GM12872 (cell line): ENCODE data around the gene EPB41L4A.

Experiments used
- TF ChIP-seq, protein P1 (sequence below): IDR thresholded peaks from 3 replicates; pipeline ENCODE4 v1.5.1; 2011; ENCODE audit warnings: low read depth, mild to moderate bottlenecking, low read length, moderate library complexity; ENCODE audit not compliant: insufficient read depth

The EPB41L4A gene

GRCh38 chr5:112407666-112408065 lies 11.4 kb downstream of the EPB41L4A start:
- TF ChIP-seq, protein P1, sequence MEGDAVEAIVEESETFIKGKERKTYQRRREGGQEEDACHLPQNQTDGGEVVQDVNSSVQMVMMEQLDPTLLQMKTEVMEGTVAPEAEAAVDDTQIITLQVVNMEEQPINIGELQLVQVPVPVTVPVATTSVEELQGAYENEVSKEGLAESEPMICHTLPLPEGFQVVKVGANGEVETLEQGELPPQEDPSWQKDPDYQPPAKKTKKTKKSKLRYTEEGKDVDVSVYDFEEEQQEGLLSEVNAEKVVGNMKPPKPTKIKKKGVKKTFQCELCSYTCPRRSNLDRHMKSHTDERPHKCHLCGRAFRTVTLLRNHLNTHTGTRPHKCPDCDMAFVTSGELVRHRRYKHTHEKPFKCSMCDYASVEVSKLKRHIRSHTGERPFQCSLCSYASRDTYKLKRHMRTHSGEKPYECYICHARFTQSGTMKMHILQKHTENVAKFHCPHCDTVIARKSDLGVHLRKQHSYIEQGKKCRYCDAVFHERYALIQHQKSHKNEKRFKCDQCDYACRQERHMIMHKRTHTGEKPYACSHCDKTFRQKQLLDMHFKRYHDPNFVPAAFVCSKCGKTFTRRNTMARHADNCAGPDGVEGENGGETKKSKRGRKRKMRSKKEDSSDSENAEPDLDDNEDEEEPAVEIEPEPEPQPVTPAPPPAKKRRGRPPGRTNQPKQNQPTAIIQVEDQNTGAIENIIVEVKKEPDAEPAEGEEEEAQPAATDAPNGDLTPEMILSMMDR: no peak

GRCh38 chr5:112407240-112407639 lies 11.8 kb downstream of the EPB41L4A start:
- TF ChIP-seq, protein P1: no peak

DNA sequence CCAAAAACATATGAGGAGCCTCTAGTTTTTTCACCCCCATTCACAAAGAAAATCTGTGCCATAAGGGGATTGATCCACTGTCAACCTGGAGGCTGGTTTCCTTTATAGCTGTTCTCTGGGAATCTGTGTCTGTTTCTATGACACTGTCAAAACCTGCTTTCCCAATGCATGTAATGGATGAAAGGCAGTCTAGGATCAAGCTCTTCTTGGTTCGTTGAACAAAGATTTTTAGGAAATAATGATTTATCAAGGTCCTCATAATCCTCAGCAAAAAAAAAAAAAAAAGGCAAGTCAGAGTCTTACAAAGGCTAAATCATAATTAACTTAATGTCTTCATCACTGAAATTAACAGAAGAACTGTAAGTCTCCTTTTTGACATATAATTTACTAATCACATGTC lies 16.0 kb downstream of the EPB41L4A start:
- TF ChIP-seq, protein P1: no peak

GRCh38 chr5:112401924-112402323 lies 17.2 kb downstream of the EPB41L4A start:
- TF ChIP-seq, protein P1: no peak

DNA sequence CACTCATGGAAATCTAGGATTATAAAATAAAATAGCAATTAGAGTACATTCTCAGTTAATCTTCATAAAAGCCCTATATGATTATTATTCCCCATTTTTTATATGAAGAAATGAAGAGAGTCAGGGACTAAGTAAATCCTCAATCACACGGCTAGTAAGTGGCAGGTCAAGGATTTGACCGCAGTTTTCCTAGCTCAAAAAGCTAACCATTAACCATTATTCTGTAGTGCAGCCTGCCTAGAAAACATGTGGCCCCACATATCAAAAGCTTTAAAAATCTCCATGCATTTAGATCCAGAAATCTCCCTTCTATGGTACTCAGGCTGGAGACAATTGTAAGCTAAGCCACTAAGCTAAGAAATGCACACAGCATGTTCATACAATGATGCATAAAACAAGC lies 21.4 kb downstream of the EPB41L4A start:
- TF ChIP-seq, protein P1: no peak

DNA sequence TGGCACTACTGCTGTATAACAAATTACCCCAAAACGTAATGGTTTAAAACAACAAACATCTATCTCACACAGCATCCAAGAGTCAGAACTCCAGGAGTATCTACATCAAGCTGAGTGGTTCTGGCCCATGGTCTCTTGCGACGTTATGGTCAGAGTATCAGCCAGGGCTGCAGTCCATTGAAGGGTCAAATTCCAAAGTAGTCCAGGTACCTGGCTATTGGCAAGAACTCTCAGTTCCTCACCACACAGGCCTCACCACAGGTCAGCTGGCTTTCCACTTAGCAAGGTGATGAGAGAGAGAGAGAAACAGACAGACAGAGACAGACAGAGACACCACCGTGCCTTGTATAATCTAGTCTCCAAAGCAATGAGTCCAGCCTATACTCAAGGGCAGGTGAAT lies 22.6 kb downstream of the EPB41L4A start:
- TF ChIP-seq, protein P1: no peak

GRCh38 chr5:112390327-112390726 lies 28.8 kb downstream of the EPB41L4A start:
- TF ChIP-seq, protein P1: no peak

DNA sequence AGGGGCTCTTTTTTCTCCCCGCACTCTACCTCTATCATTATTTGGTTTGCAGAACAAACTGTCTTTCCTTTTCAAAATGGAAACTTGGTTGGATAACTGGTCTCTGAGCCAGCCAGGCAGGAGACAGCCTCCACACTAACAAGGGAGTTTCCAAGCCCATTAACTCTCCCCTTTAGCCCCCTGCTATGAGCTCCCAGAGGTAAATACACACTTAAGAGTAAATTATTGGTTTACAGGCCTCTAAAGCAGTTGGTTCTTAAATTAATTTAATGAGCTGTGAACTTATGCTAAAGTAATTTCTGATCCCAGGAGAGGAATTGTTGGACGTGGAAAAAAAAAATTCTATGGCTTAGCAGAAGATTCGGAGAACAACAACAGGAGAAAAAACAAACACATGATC lies 30.3 kb downstream of the EPB41L4A start:
- TF ChIP-seq, protein P1: no peak
